Loucy (cell line): ENCODE measurements around the gene TSPAN9.

ENCODE experiments used
- CTCF ChIP-seq: fragments of 200-600 bp; sonication (generic); conservative IDR thresholded peaks from 2 replicates; pipeline ENCODE4 v1.5.1; 2014; ENCODE audit warnings: mild to moderate bottlenecking, antibody characterized with exemption, low read length
- EZH2phosphoT487 ChIP-seq: fragments of 200-600 bp; IDR thresholded peaks from 2 replicates; pipeline ENCODE4 v1.6.1; 2018; ENCODE audit warnings: antibody characterized with exemption, mild to moderate bottlenecking, moderate library complexity, borderline replicate concordance

- TF ChIP-seq CTCF (no peak), EZH2phosphoT487 (no peak)
Observed at GRCh38 chr12:3328571-3328970, 251.4 kb downstream of the TSPAN9 start.
